Measurements from ENCODE around the gene CHST1.

DNA sequence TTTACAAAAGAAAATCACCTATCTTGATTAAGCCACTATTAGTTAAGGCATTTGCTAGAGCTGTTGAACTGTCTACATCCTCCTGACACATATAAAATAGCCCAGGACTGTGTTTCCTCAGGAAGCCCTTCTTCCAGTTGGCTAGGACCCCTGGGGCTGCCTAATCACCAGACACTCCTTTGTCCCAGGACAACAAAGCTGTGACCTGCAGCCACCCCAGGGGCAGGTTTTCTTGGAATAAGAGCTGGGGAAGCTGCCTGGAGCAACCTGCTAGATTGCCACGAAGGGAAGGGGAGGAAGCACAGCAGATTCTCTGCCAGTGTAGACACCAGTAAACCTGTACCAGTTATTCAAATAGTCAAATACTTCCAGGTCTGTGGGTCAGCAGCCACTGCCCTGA, 17.6 kb downstream of the CHST1 start:
- TF ChIP-seq, protein P1, sequence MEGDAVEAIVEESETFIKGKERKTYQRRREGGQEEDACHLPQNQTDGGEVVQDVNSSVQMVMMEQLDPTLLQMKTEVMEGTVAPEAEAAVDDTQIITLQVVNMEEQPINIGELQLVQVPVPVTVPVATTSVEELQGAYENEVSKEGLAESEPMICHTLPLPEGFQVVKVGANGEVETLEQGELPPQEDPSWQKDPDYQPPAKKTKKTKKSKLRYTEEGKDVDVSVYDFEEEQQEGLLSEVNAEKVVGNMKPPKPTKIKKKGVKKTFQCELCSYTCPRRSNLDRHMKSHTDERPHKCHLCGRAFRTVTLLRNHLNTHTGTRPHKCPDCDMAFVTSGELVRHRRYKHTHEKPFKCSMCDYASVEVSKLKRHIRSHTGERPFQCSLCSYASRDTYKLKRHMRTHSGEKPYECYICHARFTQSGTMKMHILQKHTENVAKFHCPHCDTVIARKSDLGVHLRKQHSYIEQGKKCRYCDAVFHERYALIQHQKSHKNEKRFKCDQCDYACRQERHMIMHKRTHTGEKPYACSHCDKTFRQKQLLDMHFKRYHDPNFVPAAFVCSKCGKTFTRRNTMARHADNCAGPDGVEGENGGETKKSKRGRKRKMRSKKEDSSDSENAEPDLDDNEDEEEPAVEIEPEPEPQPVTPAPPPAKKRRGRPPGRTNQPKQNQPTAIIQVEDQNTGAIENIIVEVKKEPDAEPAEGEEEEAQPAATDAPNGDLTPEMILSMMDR (conservative IDR thresholded peaks at IDR 0.05; ENCODE audit: low read depth, low read length), result no peak
- no peak for TF ChIP-seq EZH2phosphoT487 (IDR thresholded peaks at IDR 0.05; ENCODE audit: borderline replicate concordance, low read length)
- no peak for TF ChIP-seq EZH2 (IDR thresholded peaks at IDR 0.05; ENCODE audit: low read length, unreplicated experiment)

All from PC-3 (cell line).